GM18858 (cell line): ENCODE data around the gene RFX6.

Experiments
- ATAC-seq: cut with Tn5 transposase; IDR thresholded peaks from one replicate; pipeline ENCODE4 v1.9.1; 2021; ENCODE audit not compliant: unreplicated experiment

RFX6 gene

DNA sequence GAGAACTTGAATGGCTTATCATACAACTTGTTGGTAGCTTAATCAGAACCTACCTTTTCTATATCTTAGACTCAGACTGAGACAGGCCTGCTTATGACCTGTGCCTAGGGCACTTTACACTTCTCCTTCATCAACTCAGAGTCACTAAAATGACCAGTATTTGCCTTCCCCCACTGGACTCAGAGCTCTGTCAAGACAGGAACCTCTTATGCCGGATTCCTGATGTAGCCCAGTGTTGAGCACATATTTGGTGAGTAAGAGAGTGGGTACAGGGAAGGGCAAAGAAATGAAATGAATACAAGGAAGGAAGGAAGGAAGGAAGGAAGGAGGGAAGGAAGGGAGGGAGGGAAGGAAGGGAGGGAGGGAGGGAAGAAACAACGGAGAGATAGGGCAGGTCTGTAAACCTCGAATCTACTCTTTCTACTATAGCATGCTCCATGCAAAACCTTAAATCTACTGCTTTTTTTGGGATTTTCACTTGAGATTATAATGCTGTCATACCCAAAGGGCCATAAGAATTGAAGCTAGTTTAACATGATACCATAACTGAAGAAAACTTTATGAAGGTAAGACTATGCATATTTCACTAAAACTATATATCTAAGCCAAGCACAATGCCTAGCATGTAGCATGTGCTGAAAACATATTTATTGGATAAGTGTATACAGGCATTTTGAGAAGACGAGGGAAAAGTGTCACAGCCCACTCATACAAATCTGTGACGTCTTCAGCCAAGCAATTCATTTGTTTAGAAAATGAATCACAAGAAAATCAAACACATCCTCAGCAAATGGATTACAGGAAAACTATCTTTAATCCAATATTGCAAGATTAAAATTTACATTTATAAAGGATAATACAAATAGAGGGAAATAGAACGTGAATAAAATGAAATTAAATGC is 89.9 kb downstream of the RFX6 start:
- ATAC-seq: no peak

DNA sequence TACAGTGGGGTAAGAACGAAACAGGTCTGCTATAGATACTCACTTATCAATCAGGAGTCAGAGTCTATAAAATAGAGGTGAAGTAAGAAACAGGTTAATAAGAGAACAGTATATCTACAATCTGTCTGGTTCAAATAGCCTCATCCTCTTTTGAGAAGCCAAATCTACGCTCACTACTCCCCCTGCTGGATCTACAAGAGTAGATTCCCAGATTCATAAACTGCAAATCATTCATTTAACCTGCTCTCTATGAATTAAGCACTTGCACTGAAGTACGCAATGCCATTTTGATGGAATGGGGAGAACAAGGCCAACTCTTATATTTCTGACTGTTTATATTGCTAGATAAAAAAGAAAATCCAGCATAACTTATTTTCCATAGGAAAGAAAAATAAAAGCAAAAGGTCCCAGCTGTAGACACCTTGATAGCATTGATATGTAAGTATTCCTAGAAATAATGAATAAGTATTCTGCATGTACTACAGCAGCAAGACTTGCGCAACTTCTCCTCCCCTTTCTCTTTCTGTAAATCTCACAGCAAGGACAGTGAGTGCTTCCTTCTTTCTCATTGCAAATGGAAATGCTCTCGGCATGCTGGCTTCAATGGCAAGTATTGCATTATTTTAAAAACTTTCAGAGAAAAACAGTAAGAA is 92.3 kb downstream of the RFX6 start:
- ATAC-seq: peak; percentile 80

DNA sequence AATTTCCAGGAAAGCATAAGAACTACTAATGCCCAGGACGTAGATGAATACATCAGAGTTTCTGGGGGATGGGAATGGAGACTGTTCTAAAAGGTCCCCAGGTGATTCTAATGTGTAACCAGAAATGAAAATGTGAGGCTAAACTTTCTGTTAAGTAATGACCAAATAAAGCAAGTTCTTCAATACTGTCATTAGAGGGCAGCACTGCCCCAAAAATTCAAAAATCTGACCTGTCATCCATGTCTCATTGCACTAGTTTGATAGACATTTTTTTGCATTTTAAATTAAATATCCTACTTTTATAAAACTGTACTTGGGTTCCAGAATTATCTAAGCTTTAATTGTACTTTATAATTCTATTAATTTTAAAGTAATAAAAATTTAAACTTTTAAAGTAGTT is 94.9 kb downstream of the RFX6 start:
- peak; percentile 77 for ATAC-seq

DNA sequence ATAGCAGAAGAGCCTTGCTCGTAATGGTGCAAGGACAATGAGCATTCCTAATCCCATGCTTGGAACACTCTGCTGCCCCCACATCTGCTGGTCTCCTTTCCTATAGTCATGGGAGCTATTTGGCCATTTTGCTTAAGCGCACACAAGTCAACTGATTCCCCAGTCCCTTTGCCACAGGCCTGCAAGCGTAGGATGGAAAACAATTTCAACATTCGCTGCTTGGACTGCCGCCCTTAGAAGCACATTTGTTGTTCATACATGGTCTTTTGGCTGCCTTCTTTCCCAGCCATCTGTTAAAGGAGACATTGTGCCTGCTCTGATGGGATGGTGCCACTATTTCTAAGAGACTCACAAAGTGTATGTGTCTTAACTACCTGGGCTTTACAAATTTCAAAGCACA is 96.9 kb downstream of the RFX6 start:
- ATAC-seq: no peak

DNA sequence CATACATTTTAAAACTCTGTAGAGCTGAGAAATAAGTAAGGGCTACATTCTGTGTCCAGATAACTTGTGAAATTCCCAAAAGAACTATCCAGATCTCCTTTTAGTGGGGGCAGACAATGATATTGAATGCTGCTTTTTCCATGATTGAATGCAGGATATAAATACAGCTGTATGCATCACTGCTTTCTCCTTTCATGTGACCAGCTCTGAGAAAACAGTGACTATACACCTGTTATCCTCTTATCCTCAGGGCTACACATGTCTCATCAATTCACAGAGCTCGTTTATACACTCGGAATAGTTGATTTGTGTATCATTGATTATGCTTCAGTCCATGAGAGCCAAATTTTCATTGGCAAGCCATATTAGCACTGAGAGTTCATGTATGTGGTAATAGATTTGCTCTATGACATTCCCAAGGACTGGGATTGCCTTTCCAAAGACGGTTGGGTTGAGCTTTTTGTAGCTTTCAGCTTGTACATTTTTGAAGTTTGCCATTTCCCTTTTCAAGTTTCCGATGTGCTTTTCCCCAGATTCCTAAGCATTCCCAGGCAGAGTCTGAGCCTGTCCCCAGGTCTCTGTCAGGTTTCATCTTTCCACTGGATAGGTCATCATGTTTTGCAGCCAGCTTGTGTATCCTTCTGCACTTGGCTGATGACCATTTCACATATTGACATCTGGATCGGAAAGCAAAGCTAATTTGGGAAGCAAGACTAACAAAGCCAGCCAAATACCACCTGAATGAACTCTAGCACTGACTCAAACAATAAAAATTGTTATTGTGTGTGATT is 97.7 kb downstream of the RFX6 start:
- ATAC-seq: no peak

DNA sequence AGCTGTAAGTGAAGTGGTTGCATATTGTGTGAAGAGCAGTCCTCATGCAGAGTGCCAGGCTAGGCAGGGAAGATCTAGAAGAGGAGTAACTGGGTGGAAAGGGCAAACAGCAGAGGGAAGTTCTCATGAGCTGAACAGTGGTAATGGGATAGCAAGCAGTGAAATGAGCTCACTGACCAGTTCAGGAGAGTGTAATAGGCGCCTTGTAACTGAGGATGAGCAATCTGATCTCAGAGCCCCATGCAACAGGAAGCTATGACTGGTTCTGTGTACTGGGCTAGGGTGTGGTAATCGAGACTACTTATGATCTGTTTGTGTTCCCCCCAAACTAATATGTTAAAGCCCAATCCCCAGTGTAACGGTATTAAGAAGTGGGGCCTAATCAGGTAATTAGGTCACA is 98.6 kb downstream of the RFX6 start:
- no peak for ATAC-seq

DNA sequence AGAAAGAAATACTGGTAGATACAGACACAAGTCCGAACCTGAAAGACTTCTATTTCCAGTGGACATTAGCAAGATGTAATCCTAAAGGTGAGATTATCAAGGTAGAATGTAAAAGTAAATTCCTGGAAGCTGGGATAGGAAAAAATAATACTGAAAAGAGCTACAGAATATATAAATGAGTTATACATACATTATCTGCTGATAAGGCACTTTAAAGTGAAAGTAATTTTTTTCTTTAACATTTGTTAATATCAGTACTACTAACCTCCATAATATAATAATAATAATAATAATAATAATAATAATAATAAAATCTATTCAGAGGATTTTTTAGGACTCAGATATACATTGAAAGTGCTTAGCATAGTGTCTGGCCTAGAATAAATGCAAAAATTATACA is 102.5 kb downstream of the RFX6 start:
- no peak for ATAC-seq
